ENCODE data around the gene MTRR. TPM values are rescaled to one million over a fixed set of nuclear protein-coding genes. Genes with fewer than 3 reads are reported as not detected.

Gene MTRR
- total and polyA plus RNA-seq, 9 of the 15 experiments (the other 6 are each of a cell fraction or from before 2014, with no cell fraction given), result 39.3 to 84.6 (median 66.2) TPM

DNA sequence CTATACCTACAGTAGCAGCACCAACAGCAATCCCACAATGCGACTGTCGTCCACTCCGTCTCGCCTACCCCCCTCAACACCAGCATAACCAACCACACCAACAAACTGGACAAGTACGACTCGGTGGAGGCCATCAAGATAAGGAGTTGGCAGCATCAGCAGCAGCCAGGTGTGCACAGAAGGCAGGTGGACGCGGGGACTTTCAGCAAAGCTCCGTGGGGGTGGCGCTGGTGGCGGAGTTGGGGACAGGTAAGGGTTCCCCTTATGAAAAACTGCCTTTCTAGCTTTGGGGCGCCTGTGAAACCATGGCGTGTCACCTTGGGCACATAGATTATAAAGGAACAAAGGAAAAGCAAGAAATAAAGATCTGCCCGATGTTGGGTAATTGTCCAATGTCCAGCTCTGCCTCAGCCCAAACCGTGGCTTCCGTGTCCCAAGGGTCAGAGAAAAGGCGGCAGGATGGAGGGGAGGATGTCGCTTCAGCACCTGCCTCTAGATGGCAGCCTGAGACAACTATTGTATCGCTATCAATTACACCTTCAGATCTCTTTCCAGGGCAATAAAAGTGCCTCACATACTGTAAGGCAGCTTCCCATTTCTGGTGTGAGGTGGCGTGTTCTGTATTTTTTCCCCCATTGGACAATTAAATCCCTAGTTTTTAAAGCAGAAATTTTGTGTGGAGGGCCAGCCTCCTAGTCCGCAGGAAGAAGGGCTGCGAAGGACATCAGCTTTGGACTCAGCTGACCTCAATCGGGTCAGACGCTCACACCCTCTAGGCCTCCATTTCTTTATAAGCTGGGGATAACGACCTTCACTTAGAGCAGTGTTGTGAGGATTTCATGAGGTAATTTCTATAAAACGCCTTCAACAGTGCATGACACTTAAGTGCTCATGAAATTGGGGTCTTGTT is 58.8 kb downstream of the MTRR start (continued):
- TF ChIP-seq RB1 (IDR thresholded peaks at IDR 0.05; ENCODE audit: low read depth), result peak; percentile 64; the same call in 1 of the 2 replicates
- TF ChIP-seq, protein P1, sequence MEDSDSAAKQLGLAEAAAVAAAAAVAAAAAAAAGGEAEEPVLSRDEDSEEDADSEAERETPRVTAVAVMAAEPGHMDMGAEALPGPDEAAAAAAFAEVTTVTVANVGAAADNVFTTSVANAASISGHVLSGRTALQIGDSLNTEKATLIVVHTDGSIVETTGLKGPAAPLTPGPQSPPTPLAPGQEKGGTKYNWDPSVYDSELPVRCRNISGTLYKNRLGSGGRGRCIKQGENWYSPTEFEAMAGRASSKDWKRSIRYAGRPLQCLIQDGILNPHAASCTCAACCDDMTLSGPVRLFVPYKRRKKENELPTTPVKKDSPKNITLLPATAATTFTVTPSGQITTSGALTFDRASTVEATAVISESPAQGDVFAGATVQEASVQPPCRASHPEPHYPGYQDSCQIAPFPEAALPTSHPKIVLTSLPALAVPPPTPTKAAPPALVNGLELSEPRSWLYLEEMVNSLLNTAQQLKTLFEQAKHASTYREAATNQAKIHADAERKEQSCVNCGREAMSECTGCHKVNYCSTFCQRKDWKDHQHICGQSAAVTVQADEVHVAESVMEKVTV (CRISPR knock-in tag; IDR thresholded peaks at IDR 0.05), result peak; percentile 73
- TF ChIP-seq PPARD (CRISPR knock-in tag; IDR thresholded peaks at IDR 0.05), result no peak
- no peak for TF ChIP-seq KLF16 (IDR thresholded peaks at IDR 0.05)
- no peak for TF ChIP-seq C11orf30 (IDR thresholded peaks at IDR 0.05; ENCODE audit: low read depth)
- no peak for TF ChIP-seq ZBTB7A (IDR thresholded peaks at IDR 0.05; ENCODE audit: borderline replicate concordance, control insufficient read depth, low read depth, low read length)
- 0 out of 2 replicates have a peak, but pooled peaks have one; percentile 24 for TF ChIP-seq ARID2 (IDR thresholded peaks at IDR 0.05)
- no peak for TF ChIP-seq FOXJ3 (CRISPR knock-in tag; IDR thresholded peaks at IDR 0.05)
- TF ChIP-seq, protein P2, sequence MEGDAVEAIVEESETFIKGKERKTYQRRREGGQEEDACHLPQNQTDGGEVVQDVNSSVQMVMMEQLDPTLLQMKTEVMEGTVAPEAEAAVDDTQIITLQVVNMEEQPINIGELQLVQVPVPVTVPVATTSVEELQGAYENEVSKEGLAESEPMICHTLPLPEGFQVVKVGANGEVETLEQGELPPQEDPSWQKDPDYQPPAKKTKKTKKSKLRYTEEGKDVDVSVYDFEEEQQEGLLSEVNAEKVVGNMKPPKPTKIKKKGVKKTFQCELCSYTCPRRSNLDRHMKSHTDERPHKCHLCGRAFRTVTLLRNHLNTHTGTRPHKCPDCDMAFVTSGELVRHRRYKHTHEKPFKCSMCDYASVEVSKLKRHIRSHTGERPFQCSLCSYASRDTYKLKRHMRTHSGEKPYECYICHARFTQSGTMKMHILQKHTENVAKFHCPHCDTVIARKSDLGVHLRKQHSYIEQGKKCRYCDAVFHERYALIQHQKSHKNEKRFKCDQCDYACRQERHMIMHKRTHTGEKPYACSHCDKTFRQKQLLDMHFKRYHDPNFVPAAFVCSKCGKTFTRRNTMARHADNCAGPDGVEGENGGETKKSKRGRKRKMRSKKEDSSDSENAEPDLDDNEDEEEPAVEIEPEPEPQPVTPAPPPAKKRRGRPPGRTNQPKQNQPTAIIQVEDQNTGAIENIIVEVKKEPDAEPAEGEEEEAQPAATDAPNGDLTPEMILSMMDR (IDR thresholded peaks at IDR 0.05 in 2 of 3, conservative IDR thresholded peaks at IDR 0.05 in 1 of 3; ENCODE audit: insufficient read depth in 2 of 3, low read depth in 1 of 3, low read length in 3 of 3), result peak; percentile 80 to 96 (median 94)
- no peak for TF ChIP-seq POLR3G (IDR thresholded peaks at IDR 0.05; ENCODE audit: extremely low read depth, insufficient read length, insufficient replicate concordance)
- no peak for TF ChIP-seq ZBTB1 (CRISPR knock-in tag; IDR thresholded peaks at IDR 0.05; ENCODE audit: borderline replicate concordance, low read depth)
- TF ChIP-seq, protein P3, sequence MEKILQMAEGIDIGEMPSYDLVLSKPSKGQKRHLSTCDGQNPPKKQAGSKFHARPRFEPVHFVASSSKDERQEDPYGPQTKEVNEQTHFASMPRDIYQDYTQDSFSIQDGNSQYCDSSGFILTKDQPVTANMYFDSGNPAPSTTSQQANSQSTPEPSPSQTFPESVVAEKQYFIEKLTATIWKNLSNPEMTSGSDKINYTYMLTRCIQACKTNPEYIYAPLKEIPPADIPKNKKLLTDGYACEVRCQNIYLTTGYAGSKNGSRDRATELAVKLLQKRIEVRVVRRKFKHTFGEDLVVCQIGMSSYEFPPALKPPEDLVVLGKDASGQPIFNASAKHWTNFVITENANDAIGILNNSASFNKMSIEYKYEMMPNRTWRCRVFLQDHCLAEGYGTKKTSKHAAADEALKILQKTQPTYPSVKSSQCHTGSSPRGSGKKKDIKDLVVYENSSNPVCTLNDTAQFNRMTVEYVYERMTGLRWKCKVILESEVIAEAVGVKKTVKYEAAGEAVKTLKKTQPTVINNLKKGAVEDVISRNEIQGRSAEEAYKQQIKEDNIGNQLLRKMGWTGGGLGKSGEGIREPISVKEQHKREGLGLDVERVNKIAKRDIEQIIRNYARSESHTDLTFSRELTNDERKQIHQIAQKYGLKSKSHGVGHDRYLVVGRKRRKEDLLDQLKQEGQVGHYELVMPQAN (IDR thresholded peaks at IDR 0.05; ENCODE audit: borderline replicate concordance), result no peak
- TF ChIP-seq SMAD2 (IDR thresholded peaks at IDR 0.05; ENCODE audit: low read depth, low read length), result no peak
- no peak for TF ChIP-seq HEY1 (CRISPR knock-in tag; IDR thresholded peaks at IDR 0.05; ENCODE audit: borderline replicate concordance)
- TF ChIP-seq KLF10 (CRISPR knock-in tag; IDR thresholded peaks at IDR 0.05), result no peak
- no peak for TF ChIP-seq ZKSCAN8 (CRISPR knock-in tag; IDR thresholded peaks at IDR 0.05)
- no peak for TF ChIP-seq RBFOX2 (IDR thresholded peaks at IDR 0.05; ENCODE audit: low read depth, low read length)
- no peak for TF ChIP-seq POLR2AphosphoS5 (IDR thresholded peaks at IDR 0.05; ENCODE audit: control insufficient read depth, insufficient read depth, low read depth, low read length)
- TF ChIP-seq, protein P4, sequence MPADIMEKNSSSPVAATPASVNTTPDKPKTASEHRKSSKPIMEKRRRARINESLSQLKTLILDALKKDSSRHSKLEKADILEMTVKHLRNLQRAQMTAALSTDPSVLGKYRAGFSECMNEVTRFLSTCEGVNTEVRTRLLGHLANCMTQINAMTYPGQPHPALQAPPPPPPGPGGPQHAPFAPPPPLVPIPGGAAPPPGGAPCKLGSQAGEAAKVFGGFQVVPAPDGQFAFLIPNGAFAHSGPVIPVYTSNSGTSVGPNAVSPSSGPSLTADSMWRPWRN (IDR thresholded peaks at IDR 0.05; ENCODE audit: low read depth), result no peak
- TF ChIP-seq RAD21 (CRISPR knock-in tag; conservative IDR thresholded peaks at IDR 0.05 in 1 of 2, IDR thresholded peaks at IDR 0.05 in 1 of 2), result peak; percentile 75 to 90
- no peak for TF ChIP-seq JUNB (CRISPR knock-in tag; conservative IDR thresholded peaks at IDR 0.05)
- TF ChIP-seq RFX1 (IDR thresholded peaks at IDR 0.05), result no peak

Data from K562 (cell line).